Activated naive CD4-positive, alpha-beta T cell treated with anti-CD3 and anti-CD28 coated beads, Interleukin-2, amount 50 U/mL, for 72 hours (primary cell): ENCODE data around the gene PDCD6IP. TPM values are rescaled to one million over a fixed set of nuclear protein-coding genes. Genes with fewer than 3 reads are reported as not detected.

Experiments
- ATAC-seq, 2 donors: fragments of 150-1000 bp; cut with Tn5 transposase; 2 replicates each; pipeline ENCODE4 v1.10.0; 2021; ENCODE audit warnings: mild to moderate bottlenecking in 2 of 2, moderate library complexity in 2 of 2
- DNase-seq, 2 donors: peaks; one replicate each; pipeline ENCODE4 v3.0.0; 2021 to 2022; ENCODE audit warnings: low spot score in 2 of 2
- H3K27ac Mint-ChIP-seq, 2 donors: one replicate each; pipeline ENCODE4 v1.8.0; 2022; ENCODE audit warnings: mild to moderate bottlenecking in 2 of 2, mixed read lengths in 2 of 2
- H3K36me3 Mint-ChIP-seq, 2 donors: one replicate each; pipeline ENCODE4 v1.8.0; 2022; ENCODE audit warnings: mixed read lengths in 2 of 2
- H3K9me3 Mint-ChIP-seq, 2 donors: one replicate each; pipeline ENCODE4 v1.8.0; 2022; ENCODE audit warnings: mixed read lengths in 2 of 2
- total RNA-seq, 2 donors: library from RNA; stranded (reverse); gene quantifications; one replicate each; pipeline ENCODE4 v1.2.3, GENCODE V29; 2022

PDCD6IP gene
- total RNA-seq, 2 donors from 2014 or later = 160 to 192 TPM

GRCh38 chr3:33789183-33789954, 9.1 kb upstream of the PDCD6IP start:
- DNase-seq (no peak), ATAC-seq (no peak)
- H3K9me3 Mint-ChIP-seq = no peaks in the 10 kb centered on the region
- no peaks in the 10 kb centered on the region for H3K36me3 Mint-ChIP-seq
- no peak overlapping the region for H3K27ac Mint-ChIP-seq

DNA sequence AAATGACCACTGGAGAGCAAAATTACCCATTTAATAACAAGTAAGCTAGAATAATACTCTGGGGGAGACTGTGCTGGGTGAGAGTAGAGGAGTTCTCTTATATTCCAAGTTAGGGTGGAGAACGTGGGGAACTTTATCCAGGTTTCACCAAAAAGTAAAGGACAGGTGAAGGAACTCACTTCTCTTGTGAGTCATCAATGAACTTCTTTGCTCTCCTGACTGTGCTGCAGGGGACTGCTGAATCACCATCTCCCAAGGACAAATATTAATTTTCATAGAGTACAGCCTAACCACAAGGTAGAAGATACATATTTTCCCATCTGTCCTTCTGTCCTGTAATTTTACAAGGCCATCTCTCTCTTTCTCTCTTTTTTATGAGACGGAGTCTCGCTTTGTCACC, 8.3 kb upstream of the PDCD6IP start:
- no peaks in the 10 kb centered on the region for H3K9me3 Mint-ChIP-seq
- no peak overlapping the region for H3K27ac Mint-ChIP-seq
- ATAC-seq (no peak), DNase-seq (no peak)
- no peaks in the 10 kb centered on the region for H3K36me3 Mint-ChIP-seq

DNA sequence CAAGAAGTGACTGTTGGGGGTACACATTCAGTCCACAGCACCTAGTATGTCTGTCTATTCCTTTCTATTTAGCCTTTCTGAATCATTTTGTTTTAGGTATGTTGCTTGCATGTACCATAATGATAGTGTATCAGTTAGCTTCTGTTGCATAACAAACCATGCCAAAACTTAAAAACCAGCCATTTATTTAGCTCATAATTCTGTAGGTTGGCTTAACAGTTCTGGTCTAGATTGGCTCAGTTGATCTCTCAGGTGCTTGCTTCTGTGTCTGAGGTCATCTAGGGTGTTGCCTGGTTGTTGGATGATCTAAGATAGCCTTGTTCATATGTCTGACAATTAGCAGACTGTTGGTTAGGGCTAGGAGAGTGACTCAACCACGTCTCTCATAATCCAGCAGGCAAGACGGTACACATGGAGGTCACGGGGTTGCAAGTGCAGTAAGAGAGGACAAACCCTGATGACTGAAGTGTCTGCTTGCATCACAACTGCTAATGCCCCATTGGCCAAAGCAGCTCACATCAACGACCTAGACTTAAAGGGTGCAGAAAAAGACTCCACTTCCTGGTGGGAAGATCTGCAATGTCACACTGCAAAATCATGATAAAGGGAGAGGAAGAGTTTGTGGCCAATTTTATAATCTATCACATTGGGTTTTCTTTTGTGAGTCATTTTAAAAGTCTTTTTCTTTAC, 6.8 kb upstream of the PDCD6IP start:
- H3K9me3 Mint-ChIP-seq = no peaks in the 10 kb centered on the region
- ATAC-seq (peak; percentile 69 to 77), DNase-seq (no peak)
- no peaks in the 10 kb centered on the region for H3K36me3 Mint-ChIP-seq
- H3K27ac Mint-ChIP-seq = no peak overlapping the region

DNA sequence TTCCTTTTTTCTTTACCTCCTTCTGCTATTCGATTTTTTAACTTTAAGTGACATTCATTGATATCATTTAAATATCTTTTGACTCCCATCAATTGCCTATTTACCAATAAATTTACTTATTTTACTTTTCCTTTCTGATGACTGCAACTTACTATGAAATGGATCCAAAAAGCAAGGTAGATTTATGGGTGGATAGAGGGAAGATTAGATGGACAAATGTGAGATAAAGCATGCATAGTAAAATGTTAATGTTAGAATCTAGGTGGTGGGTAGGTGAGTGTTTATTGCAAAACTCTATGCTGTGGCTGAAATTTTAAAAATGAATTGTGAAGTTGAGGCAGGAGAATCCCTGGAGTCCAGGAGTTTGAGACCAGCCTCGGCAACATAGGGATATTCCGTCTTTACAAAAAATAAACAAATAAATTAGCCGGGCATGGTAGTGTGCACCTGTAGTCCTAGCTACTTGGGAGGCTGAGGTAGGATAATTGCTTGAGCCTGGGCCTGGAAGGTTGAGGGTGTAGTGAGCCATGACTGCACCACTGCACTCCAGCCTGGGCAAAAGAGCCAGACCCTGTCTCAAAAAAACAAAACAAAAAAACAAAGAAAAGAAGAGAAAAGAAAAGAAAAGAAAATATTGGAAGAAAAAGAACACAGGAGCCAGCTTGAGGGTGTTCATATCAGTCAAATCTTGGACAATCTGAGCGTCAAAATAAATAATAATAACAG, 6.1 kb upstream of the PDCD6IP start:
- DNase-seq = no peak
- H3K9me3 Mint-ChIP-seq = no peaks in the 10 kb centered on the region

GRCh38 chr3:33795131-33795530, 3.3 kb upstream of the PDCD6IP start:
- no peaks in the 10 kb centered on the region for H3K9me3 Mint-ChIP-seq
- peaks cover 0 to 13% of the 10 kb centered on the region in 2 donors for H3K36me3 Mint-ChIP-seq
- DNase-seq (no peak), ATAC-seq (no peak)
- H3K27ac Mint-ChIP-seq = no peak overlapping the region

More for the DNA sequence above, 6.1 kb upstream of the PDCD6IP start:
- H3K27ac Mint-ChIP-seq = no peak overlapping the region
- H3K36me3 Mint-ChIP-seq = no peaks in the 10 kb centered on the region
- ATAC-seq = no peak

DNA sequence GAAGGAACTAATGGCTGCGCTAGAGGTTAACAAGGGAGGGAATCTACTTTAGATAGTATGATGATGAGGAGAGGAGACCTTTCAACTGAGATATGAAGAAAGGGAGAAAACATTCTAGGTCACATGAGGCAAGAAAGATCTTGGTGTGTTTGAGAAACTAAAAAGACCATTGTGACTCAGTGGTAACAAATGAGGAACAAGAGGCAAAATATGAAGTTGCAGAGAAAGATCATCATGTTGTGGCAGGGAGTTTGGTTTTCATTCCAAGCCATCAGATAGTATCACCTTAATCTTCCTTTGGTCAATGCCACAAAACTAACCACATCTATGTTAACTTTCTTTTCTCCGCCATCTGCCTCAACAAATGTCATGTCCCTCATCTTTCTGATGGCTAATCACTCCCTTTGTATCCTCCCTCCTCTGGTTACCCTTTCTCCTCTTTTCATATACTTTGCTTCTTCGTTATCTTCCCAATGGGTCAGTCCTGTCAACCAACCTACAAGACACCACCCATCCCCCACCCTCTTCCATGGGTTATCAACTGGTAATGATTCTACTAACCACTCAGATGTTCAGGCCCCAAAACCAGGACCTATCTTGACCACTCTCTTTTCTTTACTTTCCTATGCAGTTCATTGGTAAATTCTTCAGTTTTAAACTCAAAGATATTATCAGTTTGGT, 2.4 kb upstream of the PDCD6IP start:
- ATAC-seq (no peak), DNase-seq (no peak)
- peaks cover 0 to 13% of the 10 kb centered on the region in 2 donors for H3K36me3 Mint-ChIP-seq
- no peaks in the 10 kb centered on the region for H3K9me3 Mint-ChIP-seq
- no peak overlapping the region for H3K27ac Mint-ChIP-seq

GRCh38 chr3:33798113-33798417, 365 bp upstream of the PDCD6IP start:
- ATAC-seq = peak; percentile 35 to 59

DNA sequence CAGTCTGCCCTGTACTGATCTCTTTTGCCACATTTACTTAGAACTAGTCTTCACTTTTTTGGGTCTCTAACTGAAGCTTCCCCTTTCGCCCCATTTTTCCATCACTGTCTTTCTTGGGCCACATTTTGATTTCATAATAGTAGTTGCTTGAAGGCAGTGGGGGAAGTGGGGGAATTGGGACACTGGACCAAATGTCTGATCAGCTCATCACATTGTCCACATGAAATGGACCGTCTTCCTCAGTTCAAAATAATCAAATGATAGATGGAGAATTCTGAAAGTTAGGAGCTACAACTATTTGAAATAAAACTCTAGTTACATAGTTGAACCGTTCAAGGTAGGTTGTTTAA, 747 bp downstream of the PDCD6IP start:
- no peaks in the 10 kb centered on the region for H3K9me3 Mint-ChIP-seq
- ATAC-seq = no peak
- DNase-seq = no peak
- H3K27ac Mint-ChIP-seq = peak overlapping the region; percentile 92 to 94
- H3K36me3 Mint-ChIP-seq = peaks cover 13 to 16% of the 10 kb centered on the region in 2 donors

More at GRCh38 chr3:33798113-33798417, 365 bp upstream of the PDCD6IP start:
- peaks cover 5 to 13% of the 10 kb centered on the region in 2 donors for H3K36me3 Mint-ChIP-seq
- no peak for DNase-seq
- peak overlapping the region; percentile 92 to 94 for H3K27ac Mint-ChIP-seq
- H3K9me3 Mint-ChIP-seq = no peaks in the 10 kb centered on the region

DNA sequence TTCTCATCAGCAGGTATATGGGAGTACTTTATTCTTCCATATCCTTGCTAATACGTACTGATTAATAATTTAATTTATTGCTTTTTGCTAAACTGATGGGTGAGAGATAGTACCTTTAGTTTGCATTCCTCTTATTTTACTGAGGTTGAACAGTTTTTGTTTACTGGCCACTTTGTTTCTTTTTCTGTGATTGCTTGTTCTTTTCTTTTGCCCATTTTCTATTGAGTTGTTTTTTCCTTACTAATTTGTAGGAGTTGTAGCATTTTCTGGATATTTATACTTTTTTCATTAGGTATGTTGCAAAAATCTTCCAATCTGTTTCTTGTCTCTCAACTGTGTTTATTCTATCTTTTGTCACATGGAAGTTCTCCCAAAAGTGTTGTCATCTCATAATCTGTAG, 4.8 kb downstream of the PDCD6IP start:
- no peak for ATAC-seq
- DNase-seq = no peak
- Mint-ChIP-seq H3K27ac (no peak overlapping the region), H3K36me3 (peaks cover 9 to 23% of the 10 kb centered on the region in 2 donors), H3K9me3 (no peaks in the 10 kb centered on the region)

DNA sequence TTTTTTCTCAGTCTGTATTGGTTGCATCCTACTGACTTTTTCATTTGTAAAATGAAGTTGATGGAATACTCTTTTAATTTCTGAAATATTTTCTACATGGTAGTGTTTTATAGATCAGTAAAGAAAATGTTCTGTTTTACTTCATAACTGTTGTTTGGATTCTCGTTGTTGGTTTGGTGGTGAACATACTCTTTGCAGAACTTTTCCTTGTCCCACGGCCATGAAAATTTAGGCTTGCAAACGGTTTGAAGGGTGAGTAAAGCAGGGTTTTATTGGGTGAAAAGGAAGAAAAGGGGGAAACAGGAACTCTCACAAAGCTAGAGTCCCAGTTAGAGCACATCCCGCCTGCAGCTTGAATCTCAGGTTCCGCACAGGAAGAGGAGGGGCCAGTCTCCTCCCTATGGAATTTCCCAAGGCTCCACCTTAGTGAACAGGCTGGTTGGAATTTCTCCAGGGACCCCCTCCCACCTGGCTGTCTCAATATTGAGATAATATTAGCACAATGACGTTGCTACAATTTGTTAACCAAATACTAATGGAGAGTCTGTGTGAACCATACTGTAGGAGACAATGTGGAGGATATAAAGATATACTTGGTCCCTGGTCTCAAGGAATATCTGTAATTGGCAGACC, 5.6 kb downstream of the PDCD6IP start:
- H3K27ac Mint-ChIP-seq = no peak overlapping the region
- no peaks in the 10 kb centered on the region for H3K9me3 Mint-ChIP-seq
- DNase-seq = no peak
- ATAC-seq = no peak
- peaks cover 4 to 27% of the 10 kb centered on the region in 2 donors for H3K36me3 Mint-ChIP-seq

- no peak for DNase-seq
- peaks cover 0 to 32% of the 10 kb centered on the region in 2 donors for H3K36me3 Mint-ChIP-seq
- no peak for ATAC-seq
- no peak overlapping the region for H3K27ac Mint-ChIP-seq
- H3K9me3 Mint-ChIP-seq = no peaks in the 10 kb centered on the region
These were observed 8.8 kb downstream of the PDCD6IP start for GRCh38 chr3:33807191-33807590.

GRCh38 chr3:33808559-33808958, 10.1 kb downstream of the PDCD6IP start:
- no peak for DNase-seq
- Mint-ChIP-seq H3K9me3 (no peaks in the 10 kb centered on the region), H3K36me3 (peaks cover 0 to 22% of the 10 kb centered on the region in 2 donors), H3K27ac (peak overlapping the region in 1 of 2 donors; percentile 12)
- peak; percentile 88 to 98 for ATAC-seq

DNA sequence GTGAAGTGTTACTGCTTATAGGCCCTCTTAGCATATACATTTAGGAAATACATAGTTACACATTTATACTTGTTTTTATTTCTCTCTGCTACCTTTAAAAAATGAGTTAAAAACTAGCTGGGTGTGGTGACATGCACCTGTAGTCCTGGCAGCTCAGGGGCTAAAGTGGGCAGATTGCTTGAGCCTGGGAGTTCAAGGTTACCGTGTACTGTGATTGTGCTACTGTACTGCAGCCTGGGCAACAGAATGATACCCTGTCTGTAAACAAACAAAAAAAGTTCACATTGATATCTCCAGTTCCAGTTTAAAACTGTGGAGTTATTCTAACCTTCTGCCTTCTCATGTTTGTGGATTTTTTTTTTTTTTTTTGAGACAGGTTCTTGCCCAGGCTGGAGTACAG, 12.1 kb downstream of the PDCD6IP start:
- no peak overlapping the region for H3K27ac Mint-ChIP-seq
- DNase-seq (no peak), ATAC-seq (no peak)
- H3K9me3 Mint-ChIP-seq = no peaks in the 10 kb centered on the region
- peaks cover 2 to 14% of the 10 kb centered on the region in 2 donors for H3K36me3 Mint-ChIP-seq

DNA sequence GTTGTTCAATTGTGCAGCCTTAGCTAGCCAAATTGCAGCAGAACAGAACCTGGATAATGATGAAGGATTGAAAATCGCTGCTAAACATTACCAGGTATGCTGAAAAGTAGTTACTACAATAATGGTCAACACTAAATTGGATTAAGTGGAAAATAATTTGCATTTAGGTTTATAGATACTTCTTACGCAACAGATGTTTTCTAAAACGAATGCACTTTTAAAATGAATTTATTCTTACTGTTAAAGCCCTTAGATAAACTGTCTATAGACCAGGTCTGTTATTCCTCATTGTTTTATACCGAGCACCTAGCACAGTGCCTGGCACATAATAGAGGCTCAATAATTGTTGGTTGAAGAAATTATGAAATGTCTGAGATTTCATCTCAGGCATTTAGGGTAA, 23.6 kb downstream of the PDCD6IP start:
- peaks cover 12 to 19% of the 10 kb centered on the region in 2 donors for H3K36me3 Mint-ChIP-seq
- ATAC-seq (no peak), DNase-seq (no peak)
- no peaks in the 10 kb centered on the region for H3K9me3 Mint-ChIP-seq
- H3K27ac Mint-ChIP-seq = no peak overlapping the region

DNA sequence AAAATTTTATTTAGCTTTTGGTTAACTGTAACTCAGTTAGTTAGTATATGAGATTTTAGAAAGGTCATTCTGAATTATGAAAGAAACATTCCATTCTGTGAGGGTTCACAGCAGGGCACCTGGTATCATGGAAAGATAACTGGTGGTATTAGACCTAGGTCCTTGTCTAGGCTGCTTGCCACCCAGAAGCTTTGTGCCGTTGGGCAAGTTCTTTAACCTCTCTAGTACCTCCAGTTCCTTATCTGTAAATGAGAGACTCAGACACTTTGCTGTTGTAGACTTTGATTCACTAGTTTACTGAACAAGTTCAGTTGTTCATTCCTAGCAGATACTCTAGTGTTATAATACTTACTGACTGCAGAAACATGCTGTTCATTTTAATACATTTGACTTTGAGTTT, 25.4 kb downstream of the PDCD6IP start:
- ATAC-seq = no peak
- H3K27ac Mint-ChIP-seq = no peak overlapping the region
- no peaks in the 10 kb centered on the region for H3K9me3 Mint-ChIP-seq
- DNase-seq = no peak
- H3K36me3 Mint-ChIP-seq = peaks cover 12 to 16% of the 10 kb centered on the region in 2 donors

GRCh38 chr3:33825111-33825510, 26.7 kb downstream of the PDCD6IP start:
- ATAC-seq = no peak
- H3K9me3 Mint-ChIP-seq = no peaks in the 10 kb centered on the region
- no peak for DNase-seq
- H3K36me3 Mint-ChIP-seq = peaks cover 14% of the 10 kb centered on the region in 2 donors
- no peak overlapping the region for H3K27ac Mint-ChIP-seq
